Stimulated activated CD8-positive, alpha-beta memory T cell treated with anti-CD3 and anti-CD28 coated beads, Interleukin-15, amount 100 ng/mL, for 1 hour (primary cell): ENCODE results near the gene CMAS.
"Not testable (repeated sequence)": the region's sequence is repeated elsewhere in the genome, so short reads cannot be mapped to it uniquely, and the experiment has no call there.

ENCODE experiments used
- DNase-seq: peaks from one replicate; pipeline ENCODE4 v3.0.0-alpha.2; 2020; ENCODE audit warnings: low read depth

CMAS gene

DNA sequence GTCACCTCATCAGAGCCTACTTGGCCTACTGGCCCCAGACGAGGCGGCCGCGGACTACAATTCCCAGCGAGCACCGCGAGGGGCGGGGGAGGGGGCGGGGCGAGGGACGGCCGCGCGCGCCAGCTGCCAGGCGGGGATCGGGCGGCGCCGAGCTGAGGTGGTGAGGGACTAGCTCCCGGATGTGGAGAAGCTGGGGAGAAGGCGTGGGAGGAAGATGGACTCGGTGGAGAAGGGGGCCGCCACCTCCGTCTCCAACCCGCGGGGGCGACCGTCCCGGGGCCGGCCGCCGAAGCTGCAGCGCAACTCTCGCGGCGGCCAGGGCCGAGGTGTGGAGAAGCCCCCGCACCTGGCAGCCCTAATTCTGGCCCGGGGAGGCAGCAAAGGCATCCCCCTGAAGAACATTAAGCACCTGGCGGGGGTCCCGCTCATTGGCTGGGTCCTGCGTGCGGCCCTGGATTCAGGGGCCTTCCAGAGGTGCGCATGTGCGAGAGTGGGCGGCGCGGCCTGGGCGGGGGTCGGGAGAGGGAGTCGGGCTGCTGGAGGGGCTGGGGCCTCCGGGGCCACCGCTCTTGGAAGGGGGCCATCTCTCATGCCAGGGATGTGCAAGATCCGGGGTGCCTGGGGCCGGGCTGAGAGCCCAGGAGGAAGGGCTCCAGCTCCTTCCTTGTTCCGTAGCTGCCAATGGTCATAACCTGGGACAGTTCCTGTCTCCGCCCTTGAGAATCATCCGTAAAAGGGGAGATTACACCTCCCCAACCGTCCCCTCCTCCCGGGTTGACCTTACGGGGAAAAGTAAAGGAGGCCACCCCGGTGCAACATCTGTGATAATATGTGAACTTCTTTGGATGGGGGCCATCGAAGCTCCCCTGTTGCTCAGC lies at the start of gene CMAS:
Gene CMAS (plus strand): TSS at position 129 of the 878 bp plus-strand sequence. CDS start 86 bp downstream, at position 215.
- DNase-seq: peak; percentile 55

DNA sequence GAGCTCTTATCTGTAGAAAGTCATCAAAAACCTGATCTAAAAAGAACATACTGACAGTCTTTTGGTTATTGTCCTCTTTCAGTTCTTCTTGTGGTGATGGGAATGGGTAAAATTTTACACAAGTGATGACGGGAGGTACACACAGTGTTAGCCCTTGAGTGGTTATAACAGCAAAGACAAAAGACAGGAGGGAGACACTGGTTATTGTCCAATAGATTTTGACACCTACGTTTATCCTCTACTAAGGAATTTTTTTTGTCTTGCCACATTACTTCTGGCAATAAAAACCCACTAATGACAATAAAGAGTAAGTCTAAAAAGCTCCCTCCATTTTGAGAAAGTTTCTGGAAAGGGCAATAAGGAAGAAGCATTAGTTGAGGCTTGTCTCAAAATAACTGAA lies 47.7 kb upstream of the CMAS start:
- no peak for DNase-seq

DNA sequence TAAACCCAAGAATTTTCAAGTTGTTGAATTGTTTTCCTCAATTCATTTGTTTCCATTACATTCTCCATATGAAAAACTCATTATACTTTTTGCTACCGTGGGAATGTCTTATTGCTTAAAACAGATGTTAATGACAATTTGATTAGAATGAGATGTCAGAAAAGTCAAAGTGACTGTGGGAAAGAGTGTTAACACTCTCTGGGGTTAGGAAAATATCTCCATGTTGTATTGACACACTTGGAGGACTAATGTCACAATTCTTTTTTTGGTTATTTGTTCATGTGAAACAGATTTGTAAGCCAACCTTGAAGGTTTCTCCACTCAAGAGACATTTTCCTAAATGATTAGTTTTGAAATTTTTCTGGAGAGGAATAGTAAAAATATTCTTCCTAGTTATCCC lies 47.2 kb upstream of the CMAS start:
- DNase-seq: no peak

GRCh38 chr12:22002430-22002829 lies 43.6 kb upstream of the CMAS start:
- DNase-seq: no peak

DNA sequence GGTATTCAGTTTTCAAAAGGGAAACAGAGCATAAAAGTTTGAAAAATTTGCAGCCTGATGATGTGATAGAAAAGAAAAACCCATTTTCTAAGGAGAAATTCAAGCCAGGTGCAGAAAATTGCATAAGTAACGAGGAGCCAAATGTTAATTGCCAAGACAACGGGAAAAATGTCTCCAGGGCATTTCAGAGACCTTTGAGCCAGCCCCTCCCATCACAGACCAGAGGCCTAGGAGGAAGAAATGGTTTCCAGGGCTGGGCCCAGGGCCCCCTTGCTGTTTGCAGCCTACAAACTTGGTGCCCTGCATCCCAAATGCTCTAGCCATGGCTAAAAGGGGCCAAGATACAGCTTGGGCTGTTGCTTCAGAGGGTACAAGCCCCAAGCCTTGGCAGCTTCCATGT lies 38.2 kb upstream of the CMAS start:
- not testable (repeated sequence) for DNase-seq

- DNase-seq: no peak
These were observed 37.8 kb upstream of the CMAS start for GRCh38 chr12:22008196-22008595.

GRCh38 chr12:22014041-22014782 lies 31.8 kb upstream of the CMAS start:
- no peak for DNase-seq

DNA sequence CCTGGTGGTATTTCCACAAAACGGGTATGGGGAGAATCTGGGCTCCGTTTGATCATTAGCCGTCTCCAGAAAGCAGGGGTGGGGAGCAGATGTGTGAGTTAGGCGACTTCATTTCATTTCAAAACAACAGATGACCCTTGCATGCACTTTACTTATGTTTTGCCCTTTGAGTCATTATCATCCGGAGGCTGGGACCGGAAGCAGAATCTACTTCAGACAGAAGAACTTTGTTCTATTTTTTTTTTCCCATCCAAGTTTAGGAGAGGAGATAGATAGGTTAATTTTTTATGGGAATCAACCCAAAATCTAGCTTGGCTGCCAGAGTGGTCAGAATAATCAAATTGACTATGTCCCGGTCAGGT lies 31.3 kb upstream of the CMAS start:
- no peak for DNase-seq

GRCh38 chr12:22016982-22017381 lies 29.0 kb upstream of the CMAS start:
- no peak for DNase-seq

GRCh38 chr12:22018860-22019259 lies 27.2 kb upstream of the CMAS start:
- no peak for DNase-seq

DNA sequence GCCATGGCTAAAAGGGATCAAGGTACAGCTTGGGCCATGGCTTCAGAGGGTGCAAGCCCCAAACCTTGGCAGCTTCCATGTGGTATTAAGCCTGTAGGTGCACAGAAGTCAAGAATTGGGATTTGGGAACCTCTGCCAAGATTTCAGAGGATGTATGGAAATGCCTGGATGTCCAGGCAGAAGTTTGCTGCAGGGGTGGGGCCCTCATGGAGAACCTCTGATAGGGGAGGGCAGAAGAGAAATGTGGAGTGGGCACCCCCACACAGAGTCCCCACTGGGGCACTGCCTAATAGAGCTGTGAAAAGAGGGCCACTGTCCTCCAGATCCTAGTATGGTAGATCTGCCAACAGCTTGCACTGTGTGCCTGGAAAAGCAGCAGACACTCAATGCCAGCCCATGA lies 22.5 kb upstream of the CMAS start:
- not testable (repeated sequence) for DNase-seq

DNA sequence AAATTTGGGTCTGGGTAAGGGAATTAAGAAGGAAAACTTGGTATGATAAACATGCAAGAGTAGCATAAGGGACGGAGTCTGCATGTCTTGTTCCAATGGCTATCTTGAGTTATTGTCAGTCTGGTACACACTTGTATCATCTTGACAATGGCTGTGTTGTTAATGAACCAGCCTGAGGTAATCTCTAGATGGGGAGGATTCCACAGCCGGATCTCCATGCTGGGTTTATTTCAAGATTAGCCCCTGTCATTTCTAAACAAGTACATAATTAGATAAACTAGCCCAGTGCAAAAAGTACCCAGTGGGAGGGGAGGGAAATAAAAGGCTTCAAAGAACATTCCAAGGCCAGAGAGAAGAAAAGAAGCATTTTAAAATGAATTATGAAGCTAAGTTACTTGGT lies 16.5 kb upstream of the CMAS start:
- DNase-seq: no peak

DNA sequence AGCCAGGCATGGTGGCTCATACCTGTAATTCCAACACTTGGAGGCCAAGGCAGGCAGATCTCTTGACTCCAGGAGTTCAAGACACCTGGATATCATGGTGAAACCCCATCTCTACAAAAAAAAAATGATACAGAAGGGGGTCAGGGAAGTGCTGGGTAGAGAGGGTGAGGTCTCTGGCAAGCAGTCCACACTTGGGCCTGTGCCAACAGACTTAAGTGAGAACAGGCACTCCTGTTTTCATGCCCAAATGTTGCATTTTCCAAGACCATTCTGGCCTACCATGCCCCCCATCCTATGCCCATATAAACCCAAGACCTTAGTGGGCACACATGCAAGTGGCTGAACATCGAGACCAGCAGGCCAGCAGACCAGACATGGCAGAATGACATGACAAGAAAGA lies 16.0 kb upstream of the CMAS start:
- no peak for DNase-seq

GRCh38 chr12:22032732-22033131 lies 13.3 kb upstream of the CMAS start:
- DNase-seq: no peak

DNA sequence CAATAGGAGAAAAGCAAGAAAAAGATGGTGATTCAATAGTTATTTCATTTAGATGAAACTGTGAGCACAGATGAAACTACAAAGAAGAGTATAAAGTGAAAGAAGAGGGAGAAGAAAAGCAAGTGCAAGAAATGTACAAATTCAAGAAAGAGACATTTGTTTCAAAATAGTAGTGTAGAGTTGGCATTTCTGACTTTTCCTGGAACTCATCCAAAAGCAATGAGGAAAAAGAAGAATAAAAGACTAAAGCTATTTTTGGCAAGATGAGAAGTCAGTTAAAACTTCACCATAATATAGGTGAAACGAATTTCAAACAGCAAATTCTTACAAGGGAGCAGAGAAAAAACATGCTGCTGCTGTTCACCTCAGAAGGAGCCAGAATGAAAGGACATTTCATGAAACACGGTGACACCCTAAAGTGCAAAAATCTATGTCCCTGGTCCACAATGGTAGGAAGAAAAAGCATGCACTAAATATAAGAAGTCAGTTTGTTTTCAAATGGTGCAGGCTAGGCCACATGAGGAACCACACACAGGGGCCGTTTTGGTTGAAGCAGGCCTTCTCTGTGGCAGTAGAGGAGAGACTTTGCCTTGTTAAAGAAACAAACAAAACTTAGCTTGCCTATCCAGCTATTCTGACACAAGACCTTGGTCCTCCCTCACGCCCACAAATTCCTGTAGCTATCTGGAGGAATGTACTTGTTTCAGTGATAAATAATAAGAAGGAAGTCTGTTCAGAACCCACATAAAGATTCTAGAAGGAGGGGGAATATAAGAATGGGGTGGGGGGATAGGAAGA lies 11.1 kb upstream of the CMAS start:
- DNase-seq: no peak

GRCh38 chr12:22037947-22038346 lies 8.1 kb upstream of the CMAS start:
- DNase-seq: no peak

DNA sequence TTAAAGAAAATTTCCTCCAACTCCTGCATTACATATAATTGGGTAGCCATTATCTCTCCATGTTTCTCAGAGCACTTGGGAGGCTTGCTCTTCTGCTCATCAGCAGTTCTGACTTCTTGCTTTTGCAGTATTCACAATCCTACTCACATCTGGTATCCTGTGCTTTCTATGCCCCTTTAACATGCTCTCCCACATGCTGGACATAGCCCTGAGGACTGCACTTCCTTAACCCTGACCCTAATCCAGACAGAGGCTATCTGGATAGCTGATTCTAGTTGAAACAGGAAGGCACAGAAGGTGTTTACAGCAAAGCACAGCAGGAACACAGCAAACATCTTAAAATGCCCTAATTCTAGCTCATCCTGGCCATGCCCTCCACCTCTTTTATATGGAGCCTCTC lies 7.3 kb upstream of the CMAS start:
- DNase-seq: no peak

GRCh38 chr12:22039361-22039760 lies 6.7 kb upstream of the CMAS start:
- DNase-seq: no peak

DNA sequence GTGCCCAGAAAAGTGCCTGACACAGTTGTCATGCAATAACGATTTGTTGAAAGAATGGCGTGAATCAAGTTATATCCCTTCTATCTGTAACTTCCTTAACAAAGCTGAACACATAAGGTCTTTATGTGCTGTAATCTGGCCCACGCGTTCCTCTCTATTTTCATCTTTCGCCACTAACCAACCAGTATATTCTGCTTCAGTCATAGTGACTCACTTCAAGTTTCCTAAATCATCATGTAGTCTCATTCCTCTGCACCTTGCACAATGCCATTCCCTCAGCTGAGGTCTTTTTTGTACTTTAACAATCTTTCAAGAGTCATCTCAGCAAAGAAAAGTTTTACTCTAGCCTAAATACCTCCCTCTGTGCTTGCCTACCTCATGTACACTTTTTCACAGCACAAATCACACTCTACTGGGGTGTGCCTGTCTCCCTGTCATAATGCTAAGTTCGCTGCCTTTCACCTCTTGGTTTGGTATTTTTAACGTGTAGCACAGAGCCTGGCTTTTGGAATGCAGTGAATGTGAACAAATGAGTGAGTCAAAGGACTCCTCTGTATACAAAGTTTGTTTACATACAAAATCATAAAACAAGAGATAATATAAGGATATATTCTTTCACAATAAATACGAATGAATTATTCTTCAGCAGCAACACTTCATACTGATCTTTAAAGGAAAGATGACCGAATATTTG lies 2.9 kb upstream of the CMAS start:
- no peak for DNase-seq

DNA sequence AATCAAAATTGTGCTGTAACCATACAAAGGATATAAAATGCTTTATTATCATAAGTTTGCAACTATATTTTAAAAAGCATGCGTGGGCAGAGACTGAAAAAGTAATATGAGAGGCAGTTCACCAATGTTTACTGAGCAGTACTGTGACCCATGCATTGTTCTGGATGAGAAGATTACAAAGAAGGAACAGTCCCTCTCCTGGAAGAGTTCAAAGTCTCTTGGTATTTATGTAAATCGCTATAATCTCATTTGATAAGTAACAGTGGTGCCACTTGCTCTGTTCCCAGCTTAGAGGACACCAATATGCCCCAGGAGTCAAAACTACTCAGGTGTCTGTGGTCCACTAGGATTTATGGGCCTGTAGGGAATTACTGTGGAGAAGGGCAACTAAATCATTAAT lies 2.1 kb upstream of the CMAS start:
- no peak for DNase-seq

DNA sequence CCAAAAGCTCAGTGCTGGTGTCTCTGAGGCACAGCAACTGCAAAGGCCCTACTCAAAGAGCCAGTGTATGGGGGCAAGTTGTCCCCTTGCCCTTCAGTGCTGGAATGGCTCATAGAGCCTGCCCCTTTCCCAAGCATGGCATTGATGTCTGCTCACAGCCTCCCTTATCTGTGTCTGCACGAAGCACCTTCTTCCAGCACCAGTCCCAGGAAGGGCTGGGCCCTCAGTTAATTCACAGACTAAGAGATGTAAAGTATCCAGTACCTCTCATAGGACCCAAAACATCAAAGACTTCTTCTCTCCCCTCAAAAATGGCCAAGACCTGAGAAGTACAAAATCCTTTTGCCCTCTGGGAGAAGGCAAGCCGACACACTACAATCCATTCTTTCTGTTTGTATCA lies 1.6 kb upstream of the CMAS start:
- no peak for DNase-seq

- DNase-seq: no peak
These were observed 961 bp downstream of the CMAS start for GRCh38 chr12:22046968-22047390.
